ENCODE data around the gene NFKBIL1. TPM values are rescaled to one million over a fixed set of nuclear protein-coding genes. Genes with fewer than 3 reads are reported as not detected.
A peak's percentile ranks its signal among the peaks of the same experiment; 100 is the strongest.

Gene NFKBIL1
- total RNA-seq, 2 experiments from 2014 or later = 11.3 to 13.0 TPM

GRCh38 chr6:31531162-31531561 lies 16.2 kb upstream of the NFKBIL1 start:
- DNase-seq (no peak), ATAC-seq (no peak)
- H3K36me3 Mint-ChIP-seq (ENCODE audit: low read depth) = peaks cover 60% of the 10 kb centered on the region
- H3K4me3 Mint-ChIP-seq = no peak overlapping the region
- intact Hi-C loops (cut with micrococcal nuclease) = no loop called here
- TF ChIP-seq CTCF (IDR thresholded peaks at IDR 0.05) = no peak
- peaks cover 26% of the 10 kb centered on the region for H3K4me1 Mint-ChIP-seq (ENCODE audit: low read depth)
- POLR2A ChIA-PET = interaction anchor here (0.8 to 2.8 kb wide), 9 partner anchors 8 to 129 kb away, joined by 3 to 24 read pairs (median 4); partner anchors contain the start of gene DDX39B
- CTCF ChIA-PET = interaction anchor here (0.6 to 2.0 kb wide), 3 partner anchors 10 to 20 kb away, joined by 3 to 7 read pairs (median 4); partner anchors contain the start of genes ATP6V1G2 and DDX39B
- H3K27ac Mint-ChIP-seq = no peak overlapping the region
- no peaks in the 10 kb centered on the region for H3K9me3 Mint-ChIP-seq
- no peaks in the 10 kb centered on the region for H3K27me3 Mint-ChIP-seq

GRCh38 chr6:31531771-31532643 lies 15.4 kb upstream of the NFKBIL1 start:
- intact Hi-C loops (cut with micrococcal nuclease) = no loop called here
- ATAC-seq (no peak), DNase-seq (no peak)
- H3K27me3 Mint-ChIP-seq = no peaks in the 10 kb centered on the region
- ChIA-PET CTCF (interaction anchor here (0.9 to 2.0 kb wide), 3 partner anchors 10 to 38 kb away, joined by 3 to 7 read pairs (median 3); partner anchors contain the start of genes ATP6V1G2 and DDX39B), POLR2A (interaction anchor here (0.8 to 2.8 kb wide), 9 partner anchors 8 to 130 kb away, joined by 3 to 24 read pairs (median 4); partner anchors contain the start of gene DDX39B)
- H3K4me3 Mint-ChIP-seq = no peak overlapping the region
- TF ChIP-seq CTCF (IDR thresholded peaks at IDR 0.05) = no peak
- H3K9me3 Mint-ChIP-seq = no peaks in the 10 kb centered on the region
- peak overlapping the region; percentile 69 for H3K27ac Mint-ChIP-seq
- H3K36me3 Mint-ChIP-seq (ENCODE audit: low read depth) = peaks cover 67% of the 10 kb centered on the region
- peaks cover 31% of the 10 kb centered on the region for H3K4me1 Mint-ChIP-seq (ENCODE audit: low read depth)

- no peaks in the 10 kb centered on the region for H3K27me3 Mint-ChIP-seq
- H3K27ac Mint-ChIP-seq = peak overlapping the region; percentile 69
- POLR2A ChIA-PET = interaction anchor here (1.0 to 2.8 kb wide), 5 partner anchors 8 to 38 kb away, joined by 3 to 24 read pairs (median 4); partner anchors contain the start of gene DDX39B
- H3K4me1 Mint-ChIP-seq (ENCODE audit: low read depth) = peaks cover 36% of the 10 kb centered on the region
- intact Hi-C loops (cut with micrococcal nuclease) = no loop called here
- no peaks in the 10 kb centered on the region for H3K9me3 Mint-ChIP-seq
- no peak overlapping the region for H3K4me3 Mint-ChIP-seq
- DNase-seq (no peak), ATAC-seq (no peak)
- TF ChIP-seq CTCF (IDR thresholded peaks at IDR 0.05) = no peak
- H3K36me3 Mint-ChIP-seq (ENCODE audit: low read depth) = peaks cover 71% of the 10 kb centered on the region
- CTCF ChIA-PET = interaction anchor here (1.0 to 56.2 kb wide), 3 partner anchors 9 to 59 kb away, joined by 3 to 2542 read pairs (median 7); partner anchors contain the start of genes DDX39B, LST1, LTB and NCR3
These were observed 14.6 kb upstream of the NFKBIL1 start for GRCh38 chr6:31532644-31533454.

- Mint-ChIP-seq H3K27me3 (no peaks in the 10 kb centered on the region), H3K9me3 (no peaks in the 10 kb centered on the region), H3K36me3 (ENCODE audit: low read depth) (peaks cover 74% of the 10 kb centered on the region), H3K4me3 (no peak overlapping the region), H3K4me1 (ENCODE audit: low read depth) (peaks cover 39% of the 10 kb centered on the region), H3K27ac (peak overlapping the region; percentile 57)
- TF ChIP-seq CTCF (IDR thresholded peaks at IDR 0.05) = no peak
- intact Hi-C loops (cut with micrococcal nuclease) = no loop called here
- ChIA-PET POLR2A (interaction anchor here (1.0 to 1.5 kb wide), 4 partner anchors 31 to 48 kb away, joined by 3 to 5 read pairs (median 4); partner anchors contain the start of gene MICB), CTCF (interaction anchor here (56.2 kb wide), 1 partner anchor 59 kb away, joined by 2542 read pairs; the partner anchor contains the start of genes LST1, LTB, NCR3 and TNF)
- no peak for DNase-seq
- ATAC-seq = no peak
These were observed 14.0 kb upstream of the NFKBIL1 start for GRCh38 chr6:31533455-31533841.

All from activated CD8-positive, alpha-beta T cell treated with anti-CD3 and anti-CD28 coated beads for 36 hours (primary cell).